SU-DHL-6 (cell line): ENCODE results near the gene B4GALT3.

Source experiments
- H2AFZ ChIP-seq: fragments of 200-600 bp; sonication (generic); 2 replicates; pipeline ENCODE4 v1.6.1; 2014; ENCODE audit warnings: low read depth, mild to moderate bottlenecking, moderate library complexity, mixed read lengths, antibody characterized with exemption, low read length; ENCODE audit not compliant: severe bottlenecking
- H3F3A ChIP-seq: fragments of 200-600 bp; shearing (Covaris generic); 2 replicates; pipeline ENCODE4 v1.6.0; 2016; ENCODE audit warnings: antibody characterized with exemption, mild to moderate bottlenecking; ENCODE audit not compliant: insufficient read depth
- H3K27ac ChIP-seq: fragments of 200-600 bp; sonication (generic); 2 replicates; pipeline ENCODE4 v1.5.1; 2016; ENCODE audit warnings: low read depth, mild to moderate bottlenecking, low read length, moderate library complexity, mixed read lengths
- H3K27me3 ChIP-seq: fragments of 200-600 bp; sonication (generic), shearing (Covaris generic); 2 replicates; pipeline ENCODE4 v1.6.0; 2014; ENCODE audit warnings: mild to moderate bottlenecking, low read length
- H3K36me3 ChIP-seq: fragments of 200-600 bp; sonication (generic); 2 replicates; pipeline ENCODE4 v1.6.1; 2014; ENCODE audit warnings: mild to moderate bottlenecking, low read length, mixed read lengths
- H3K4me2 ChIP-seq: fragments of 300-600, 200-600 bp; shearing (Covaris generic), sonication (generic); 2 replicates; pipeline ENCODE4 v1.6.0; 2014; ENCODE audit warnings: low read length, low read depth, mild to moderate bottlenecking; ENCODE audit not compliant: poor library complexity, severe bottlenecking
- H3K4me3 ChIP-seq: fragments of 200-600 bp; sonication (generic); 2 replicates; pipeline ENCODE4 v1.5.1; 2014; ENCODE audit warnings: antibody characterized with exemption, low read length, mild to moderate bottlenecking, mixed read lengths; ENCODE audit not compliant: insufficient read depth, poor library complexity, severe bottlenecking
- H3K79me2 ChIP-seq: fragments of 200-600 bp; sonication (generic); 2 replicates; pipeline ENCODE4 v1.6.1; 2014; ENCODE audit warnings: mild to moderate bottlenecking, low read length, moderate library complexity; ENCODE audit not compliant: insufficient read depth
- H3K9ac ChIP-seq: fragments of 200-600 bp; sonication (generic); 2 replicates; pipeline ENCODE4 v1.7.0; 2014; ENCODE audit warnings: mild to moderate bottlenecking, low read length
- H3K9me2 ChIP-seq: fragments of 200-600 bp; sonication (generic); replicated peaks from 2 replicates; pipeline ENCODE4 v1.6.1; 2014; ENCODE audit warnings: low read length; ENCODE audit not compliant: insufficient read depth
- H3K9me3 ChIP-seq: fragments of 200-600 bp; sonication (generic); 2 replicates; pipeline ENCODE4 v1.6.1; 2014; ENCODE audit warnings: low read length, mixed read lengths; ENCODE audit not compliant: insufficient read depth
- H4K20me1 ChIP-seq: fragments of 200-600 bp; sonication (generic); 2 replicates; pipeline ENCODE4 v1.6.1; 2014; ENCODE audit warnings: low read depth, mild to moderate bottlenecking, antibody characterized with exemption, low read length, moderate library complexity, mixed read lengths
- CTCF ChIP-seq: fragments of 200-600 bp; sonication (generic); IDR thresholded peaks from one replicate; pipeline ENCODE4 v1.5.1; 2017; ENCODE audit warnings: antibody characterized with exemption, mild to moderate bottlenecking, low read length, moderate library complexity; ENCODE audit not compliant: insufficient read depth, poor library complexity, severe bottlenecking
- EZH2phosphoT487 ChIP-seq: fragments of 200-600 bp; sonication (generic), shearing (Covaris generic); conservative IDR thresholded peaks from 2 replicates; pipeline ENCODE4 v1.6.1; 2018; ENCODE audit warnings: mild to moderate bottlenecking, antibody characterized with exemption, low read length, moderate library complexity, mixed read lengths

The B4GALT3 gene

DNA sequence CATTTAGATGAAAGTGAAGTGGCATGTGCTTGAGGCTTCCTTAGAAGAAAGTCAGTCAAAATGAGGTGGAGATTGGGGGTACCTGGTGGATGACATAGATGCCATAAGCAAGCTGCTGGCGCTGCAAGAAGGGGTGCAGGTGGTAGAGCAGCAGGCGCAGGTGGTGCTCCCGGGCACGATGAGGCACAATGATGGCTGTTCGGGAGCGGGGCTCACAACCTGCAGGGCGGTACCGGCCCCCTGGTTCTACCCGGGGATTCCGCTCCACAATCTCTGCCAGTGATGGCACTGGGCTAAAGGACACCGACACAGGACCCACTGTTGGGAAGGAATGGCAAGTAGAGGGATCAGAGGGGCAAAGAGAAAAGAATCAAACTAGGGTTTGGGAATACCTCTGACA is 2.4 kb downstream of the B4GALT3 start:
- no peaks in the 10 kb centered on the region for H3K9me2 ChIP-seq
- H4K20me1 ChIP-seq: no peaks in the 10 kb centered on the region
- no peak overlapping the region for H3K27ac ChIP-seq
- peaks cover 13% of the 10 kb centered on the region; the same call in 1 of the 2 replicates for H3F3A ChIP-seq
- no peak overlapping the region for H2AFZ ChIP-seq
- H3K9ac ChIP-seq: no peak overlapping the region
- no peaks in the 10 kb centered on the region; the same call in 1 of the 2 replicates for H3K79me2 ChIP-seq
- H3K4me2 ChIP-seq: no peak overlapping the region
- no peaks in the 10 kb centered on the region for H3K9me3 ChIP-seq
- no peaks in the 10 kb centered on the region for H3K36me3 ChIP-seq
- no peak overlapping the region for H3K4me3 ChIP-seq
- no peaks in the 10 kb centered on the region for H3K27me3 ChIP-seq
- TF ChIP-seq CTCF (no peak), EZH2phosphoT487 (no peak)

DNA sequence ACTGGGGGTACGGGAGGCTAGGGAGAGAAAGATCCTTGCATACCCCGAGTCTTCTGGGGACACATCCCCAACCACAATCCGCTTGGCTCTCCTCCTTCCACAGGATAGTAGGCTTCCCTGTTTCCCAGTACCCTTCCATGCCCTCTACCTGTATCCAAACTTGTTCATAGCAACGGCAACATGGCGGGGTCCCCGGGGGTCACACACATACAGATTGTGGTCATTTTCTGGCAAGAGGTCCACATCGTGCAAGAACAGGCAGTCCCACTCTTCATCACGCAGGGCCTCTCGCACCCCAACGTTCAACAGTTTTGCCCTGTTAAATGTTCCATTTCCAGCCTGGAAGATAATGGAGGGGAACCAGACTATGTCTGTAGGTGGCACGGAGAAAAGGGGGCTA is 3.6 kb downstream of the B4GALT3 start:
- no peak for TF ChIP-seq EZH2phosphoT487
- TF ChIP-seq CTCF: no peak
- Histone ChIP-seq H3K4me2 (no peak overlapping the region), H4K20me1 (no peaks in the 10 kb centered on the region), H3K9me3 (no peaks in the 10 kb centered on the region), H2AFZ (no peak overlapping the region), H3K4me3 (no peak overlapping the region), H3K9me2 (no peaks in the 10 kb centered on the region), H3K27ac (no peak overlapping the region), H3K36me3 (no peaks in the 10 kb centered on the region), H3K27me3 (no peaks in the 10 kb centered on the region), H3K79me2 (no peaks in the 10 kb centered on the region; the same call in 1 of the 2 replicates), H3F3A (peaks cover 13% of the 10 kb centered on the region; the same call in 1 of the 2 replicates), H3K9ac (no peak overlapping the region)

- no peaks in the 10 kb centered on the region for H3K36me3 ChIP-seq
Observed at GRCh38 chr1:161172776-161173376, 4.4 kb downstream of the B4GALT3 start.

More at GRCh38 chr1:161172776-161173376, 4.4 kb downstream of the B4GALT3 start:
- H3K9ac ChIP-seq: no peak overlapping the region
- no peak overlapping the region for H2AFZ ChIP-seq
- no peak overlapping the region for H3K4me3 ChIP-seq
- no peaks in the 10 kb centered on the region for H3K9me3 ChIP-seq
- H3K79me2 ChIP-seq: no peaks in the 10 kb centered on the region; the same call in 1 of the 2 replicates
- no peak overlapping the region for H3K27ac ChIP-seq
- no peak for TF ChIP-seq EZH2phosphoT487
- TF ChIP-seq CTCF: no peak
- no peak overlapping the region for H3K4me2 ChIP-seq
- H4K20me1 ChIP-seq: no peaks in the 10 kb centered on the region
- no peaks in the 10 kb centered on the region for H3K9me2 ChIP-seq
- peaks cover 7% of the 10 kb centered on the region; the same call in 1 of the 2 replicates for H3F3A ChIP-seq
- H3K27me3 ChIP-seq: no peaks in the 10 kb centered on the region
